NB4 (cell line): Measurements from ENCODE around the gene CDH1.

Experiments
- MYC ChIP-seq: IDR thresholded peaks from 2 replicates; pipeline ENCODE4 v1.6.1; 2011; ENCODE audit warnings: low read depth, low read length
- POLR2A ChIP-seq: IDR thresholded peaks from 2 replicates; pipeline ENCODE4 v1.6.1; 2011; ENCODE audit warnings: mild to moderate bottlenecking; ENCODE audit not compliant: insufficient read length; ENCODE audit errors: extremely low read depth
- TF ChIP-seq, protein P1 (sequence below): IDR thresholded peaks from one replicate; pipeline ENCODE4 v1.5.1; 2012; ENCODE audit warnings: low read depth, low read length

DNA sequence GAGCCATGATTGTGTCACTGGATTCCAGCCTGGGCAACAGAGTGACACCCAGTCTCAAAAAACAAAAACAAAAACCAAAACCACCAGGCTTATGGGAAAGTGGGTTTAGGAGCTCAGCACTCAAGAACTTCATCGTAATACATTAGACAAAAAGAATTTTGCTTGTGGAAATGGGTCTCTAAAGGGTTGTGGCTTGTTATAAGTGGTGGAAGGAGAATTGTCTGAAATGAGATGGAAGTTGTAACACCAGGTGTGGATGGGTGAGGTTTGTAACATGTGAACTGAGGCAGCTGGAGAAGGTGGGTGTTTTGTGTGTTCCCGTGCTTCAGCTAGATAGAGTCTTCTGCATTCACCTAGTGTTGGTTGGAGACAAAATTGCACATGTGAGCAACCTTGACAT, 35.8 kb downstream of the CDH1 start:
- TF ChIP-seq, protein P1, sequence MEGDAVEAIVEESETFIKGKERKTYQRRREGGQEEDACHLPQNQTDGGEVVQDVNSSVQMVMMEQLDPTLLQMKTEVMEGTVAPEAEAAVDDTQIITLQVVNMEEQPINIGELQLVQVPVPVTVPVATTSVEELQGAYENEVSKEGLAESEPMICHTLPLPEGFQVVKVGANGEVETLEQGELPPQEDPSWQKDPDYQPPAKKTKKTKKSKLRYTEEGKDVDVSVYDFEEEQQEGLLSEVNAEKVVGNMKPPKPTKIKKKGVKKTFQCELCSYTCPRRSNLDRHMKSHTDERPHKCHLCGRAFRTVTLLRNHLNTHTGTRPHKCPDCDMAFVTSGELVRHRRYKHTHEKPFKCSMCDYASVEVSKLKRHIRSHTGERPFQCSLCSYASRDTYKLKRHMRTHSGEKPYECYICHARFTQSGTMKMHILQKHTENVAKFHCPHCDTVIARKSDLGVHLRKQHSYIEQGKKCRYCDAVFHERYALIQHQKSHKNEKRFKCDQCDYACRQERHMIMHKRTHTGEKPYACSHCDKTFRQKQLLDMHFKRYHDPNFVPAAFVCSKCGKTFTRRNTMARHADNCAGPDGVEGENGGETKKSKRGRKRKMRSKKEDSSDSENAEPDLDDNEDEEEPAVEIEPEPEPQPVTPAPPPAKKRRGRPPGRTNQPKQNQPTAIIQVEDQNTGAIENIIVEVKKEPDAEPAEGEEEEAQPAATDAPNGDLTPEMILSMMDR, result no peak
- no peak for TF ChIP-seq MYC
- no peak for TF ChIP-seq POLR2A
